HL-60/S4 treated with phorbol 12-myristate 13-acetate at 8.2 ng/mL for 4 days and 3 days (cell line): ENCODE data around the gene COPE.

ENCODE experiments used
- in situ Hi-C: fragments of 300-500 bp; cut with MboI; formaldehyde crosslinking; loops from 2 replicates; pipeline ENCODE4 v1.15.0; 2022; ENCODE audit warnings: low sequenced_read_pairs

The COPE gene

DNA sequence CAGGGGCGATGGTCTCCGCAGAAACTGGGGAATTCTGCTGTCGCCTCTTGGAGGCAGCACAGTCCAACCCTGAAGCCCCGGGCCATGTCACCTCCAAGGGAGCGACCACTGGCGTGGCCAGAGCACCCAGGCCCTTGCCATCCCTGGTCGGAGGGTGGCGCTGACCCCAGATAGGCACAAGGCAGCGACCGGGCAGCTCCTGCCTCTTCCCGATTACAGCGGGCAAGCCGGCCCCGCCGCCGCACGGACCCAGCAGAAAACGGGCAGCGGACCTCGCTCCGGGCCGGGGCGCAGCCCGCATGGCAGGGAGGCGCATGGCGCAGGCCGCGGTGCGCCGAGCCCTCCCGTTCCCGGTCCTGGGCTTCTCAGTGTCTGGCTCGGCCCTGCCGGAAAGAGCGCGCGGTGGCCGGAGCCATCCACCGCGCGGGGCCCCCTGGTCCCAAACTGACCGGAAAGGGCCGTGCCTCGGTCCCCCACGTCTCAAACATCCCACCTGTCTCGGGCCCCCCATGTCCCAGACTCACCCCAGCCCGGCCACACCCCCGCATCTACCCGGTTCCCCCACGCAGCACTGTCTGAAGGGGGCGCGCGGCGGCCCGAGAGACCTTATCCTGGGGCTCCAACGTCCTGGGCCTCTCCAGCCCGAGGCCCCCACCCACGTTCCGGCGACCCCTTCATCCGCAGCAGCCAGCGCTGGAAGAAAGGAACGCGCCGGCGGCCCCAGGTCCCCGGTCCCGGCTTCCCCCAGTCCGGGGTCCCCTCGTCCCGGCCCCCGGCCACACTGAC, 24.0 kb downstream of the COPE start:
- in situ Hi-C loops, result no loop called here

- in situ Hi-C loops, result no loop called here
Measured at GRCh38 chr19:18894254-18895037, 24.7 kb downstream of the COPE start.

DNA sequence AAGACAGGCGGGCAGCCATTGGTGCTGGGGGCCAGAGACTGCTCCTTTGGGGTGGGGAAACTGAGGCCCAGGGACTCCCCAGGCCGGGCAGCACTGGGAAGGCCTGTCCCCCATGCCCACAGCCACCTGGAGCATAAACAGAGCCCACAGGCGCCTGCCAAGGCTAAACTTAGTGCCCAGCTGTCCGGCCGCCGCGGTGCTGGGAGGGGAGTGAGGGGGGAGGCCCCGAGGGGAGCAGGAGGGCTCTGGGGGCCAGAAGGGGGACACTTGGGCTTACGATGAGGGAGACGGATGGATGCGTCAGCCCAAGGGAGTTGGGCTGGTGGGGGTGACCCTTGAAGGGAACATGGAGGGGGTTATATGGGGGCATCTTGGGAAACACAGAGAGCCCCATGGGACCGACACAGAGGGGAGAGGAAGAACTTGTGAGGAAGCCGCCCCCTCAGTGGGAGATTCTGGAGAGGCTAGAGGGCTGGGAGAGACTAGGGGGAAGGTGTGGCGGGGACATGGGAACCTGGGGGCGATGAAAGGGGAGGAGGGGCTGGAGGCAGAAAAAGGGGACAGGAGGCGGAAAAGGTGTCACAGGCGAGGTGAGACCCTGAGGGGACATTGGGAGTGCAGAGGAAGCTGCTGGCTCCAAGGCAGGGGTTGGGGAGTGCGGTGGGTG, 25.5 kb downstream of the COPE start:
- in situ Hi-C loops, result no loop called here

DNA sequence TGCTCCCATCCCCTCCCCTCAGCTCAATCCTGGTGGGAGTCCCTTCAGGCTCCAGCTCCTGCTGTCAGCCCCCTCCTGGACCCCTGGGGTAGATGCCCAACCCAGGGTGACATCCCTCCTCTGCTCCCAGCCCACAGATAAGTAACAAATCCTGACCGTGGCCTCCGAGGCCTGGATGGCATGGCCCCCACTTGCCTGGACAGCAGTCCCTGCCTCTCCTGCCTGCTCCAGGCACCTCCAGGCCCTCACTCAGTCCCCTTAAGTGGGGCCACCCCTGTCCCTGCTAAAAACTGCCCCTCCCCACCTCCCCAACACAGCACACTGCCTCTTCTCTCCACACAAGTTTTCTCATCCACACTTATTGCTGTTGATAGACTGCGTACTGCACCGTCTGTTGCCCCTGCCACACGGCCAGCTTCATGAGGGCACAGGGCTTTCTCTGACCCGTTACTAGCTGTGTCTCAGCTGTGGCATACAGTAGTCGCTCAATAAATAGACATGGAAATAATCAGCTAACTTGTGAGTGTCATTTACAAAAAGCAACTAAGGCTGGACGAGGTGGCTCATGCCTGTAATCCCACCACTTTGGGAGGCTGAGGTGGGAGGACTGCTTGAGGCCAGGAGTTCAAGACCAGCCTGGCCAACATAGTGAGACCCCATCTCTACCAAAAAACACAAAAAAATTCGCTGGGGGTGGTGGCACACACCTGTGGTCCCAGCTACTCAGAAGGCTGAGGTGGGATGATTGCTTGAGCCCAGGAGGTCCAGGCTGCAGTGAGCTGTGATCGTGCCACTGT, 29.0 kb downstream of the COPE start:
- in situ Hi-C loops, result no loop called here

DNA sequence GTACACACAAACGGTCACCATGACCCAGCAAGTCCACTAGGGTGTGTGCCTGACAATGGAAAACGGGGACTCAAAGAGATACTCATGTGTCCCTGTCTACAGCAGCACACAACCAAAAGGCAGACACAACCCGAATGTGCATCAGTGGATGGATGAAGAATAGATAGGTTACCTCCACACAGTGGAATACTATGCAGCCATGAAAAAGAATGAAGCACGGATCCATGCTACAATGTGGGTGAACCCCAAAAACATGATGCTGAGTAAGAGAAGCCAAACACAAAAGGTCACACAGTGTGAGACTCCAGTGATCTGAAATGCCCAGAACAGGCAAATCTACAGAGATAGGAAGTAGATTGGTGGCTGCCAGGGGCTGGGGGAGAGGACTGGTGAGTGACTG, 32.2 kb downstream of the COPE start:
- in situ Hi-C loops, result no loop called here

DNA sequence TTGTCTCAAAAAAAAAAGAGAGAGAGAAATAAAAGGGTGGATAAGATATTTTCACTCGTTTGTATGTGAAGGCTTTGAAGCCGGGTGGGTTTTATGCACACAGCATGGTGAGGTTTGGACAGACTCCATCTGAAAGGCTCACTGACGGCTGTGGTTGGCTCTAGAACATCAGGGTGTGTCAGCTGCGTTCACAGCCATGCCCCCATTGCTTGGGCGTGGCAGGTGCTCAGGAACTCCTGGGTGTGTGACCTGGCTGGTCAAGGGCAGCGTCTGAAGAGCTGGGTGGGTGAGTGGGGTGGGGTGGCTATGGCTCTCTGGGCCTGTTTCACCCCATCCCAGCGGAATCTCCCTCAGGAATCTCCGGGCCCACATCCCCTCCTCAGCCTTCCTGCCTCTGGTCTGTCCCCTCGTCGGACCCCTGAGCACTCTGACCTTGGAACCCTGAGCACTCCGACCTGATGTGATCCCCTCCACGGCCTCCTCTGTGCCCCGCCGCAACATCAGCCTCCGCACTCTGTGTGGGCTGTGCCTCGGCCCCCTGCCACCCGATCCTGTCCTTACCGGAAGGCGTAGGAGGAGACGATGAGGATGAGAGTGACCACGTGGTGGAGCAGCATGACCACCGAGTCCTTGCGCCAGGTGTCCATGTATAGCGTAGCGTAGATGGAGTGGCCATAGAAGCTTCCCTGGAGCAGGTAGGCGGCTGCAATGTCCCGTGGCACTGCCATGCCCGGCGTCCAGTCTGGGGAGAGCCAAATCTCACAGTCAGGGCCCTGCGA, 35.5 kb downstream of the COPE start:
- in situ Hi-C loops, result no loop called here

DNA sequence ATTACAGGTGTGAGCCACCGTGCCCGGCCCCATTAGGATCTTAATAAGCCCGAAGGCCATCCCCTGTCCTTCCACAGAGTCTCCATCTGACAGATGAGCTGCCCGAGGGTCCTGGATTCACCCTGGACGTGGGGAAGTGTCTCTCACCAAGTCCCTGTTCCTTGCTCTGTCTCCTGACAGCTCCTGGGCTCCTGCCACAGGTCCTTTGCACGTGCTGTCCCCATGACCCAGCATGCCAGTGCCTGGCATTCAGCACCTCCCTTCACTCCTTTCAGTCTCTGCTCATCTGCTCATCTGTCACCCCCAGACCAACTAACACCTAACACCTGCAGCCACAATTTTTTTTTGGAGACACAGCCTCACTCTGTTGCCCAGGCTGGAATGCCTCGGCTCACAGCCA, 37.7 kb downstream of the COPE start:
- in situ Hi-C loops, result no loop called here

DNA sequence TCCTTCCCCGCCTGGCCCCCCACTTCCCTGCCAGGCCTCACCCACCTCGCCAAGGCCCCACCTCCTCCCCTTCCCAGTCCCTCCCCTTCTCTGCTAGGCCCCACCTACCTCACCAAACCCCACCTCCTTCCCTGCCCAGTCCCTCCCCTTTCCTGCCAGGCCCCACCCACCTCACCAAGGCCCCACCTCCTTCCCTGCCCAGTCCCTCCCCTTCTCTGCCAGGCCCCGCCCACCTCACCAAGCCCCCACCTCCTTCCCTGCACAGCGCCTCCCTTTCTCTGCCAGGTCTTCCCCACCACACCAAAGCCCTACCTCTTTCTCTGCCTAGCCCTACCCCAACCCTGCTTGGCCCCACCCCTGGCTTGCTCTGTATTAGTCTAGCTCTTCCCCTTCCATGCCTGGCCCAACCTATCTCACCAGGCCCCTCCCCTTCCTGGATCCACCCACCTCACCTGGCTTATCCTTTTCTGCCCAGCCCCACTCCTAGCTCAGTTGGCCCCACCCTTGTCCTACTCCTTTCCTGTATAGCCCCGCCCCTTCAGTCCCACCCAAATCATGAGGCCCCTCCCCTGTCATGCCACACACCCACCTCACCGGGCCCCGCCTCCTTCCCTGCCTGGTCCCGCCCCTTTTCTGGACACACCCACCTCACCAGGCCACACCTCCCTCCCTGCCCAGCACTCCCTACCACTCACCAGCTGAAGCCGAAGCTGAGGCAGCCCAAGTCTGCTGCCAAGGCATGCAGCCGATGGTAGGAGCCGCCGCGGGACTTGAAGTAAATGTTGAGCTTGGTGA, 39.4 kb downstream of the COPE start:
- in situ Hi-C loops, result no loop called here

DNA sequence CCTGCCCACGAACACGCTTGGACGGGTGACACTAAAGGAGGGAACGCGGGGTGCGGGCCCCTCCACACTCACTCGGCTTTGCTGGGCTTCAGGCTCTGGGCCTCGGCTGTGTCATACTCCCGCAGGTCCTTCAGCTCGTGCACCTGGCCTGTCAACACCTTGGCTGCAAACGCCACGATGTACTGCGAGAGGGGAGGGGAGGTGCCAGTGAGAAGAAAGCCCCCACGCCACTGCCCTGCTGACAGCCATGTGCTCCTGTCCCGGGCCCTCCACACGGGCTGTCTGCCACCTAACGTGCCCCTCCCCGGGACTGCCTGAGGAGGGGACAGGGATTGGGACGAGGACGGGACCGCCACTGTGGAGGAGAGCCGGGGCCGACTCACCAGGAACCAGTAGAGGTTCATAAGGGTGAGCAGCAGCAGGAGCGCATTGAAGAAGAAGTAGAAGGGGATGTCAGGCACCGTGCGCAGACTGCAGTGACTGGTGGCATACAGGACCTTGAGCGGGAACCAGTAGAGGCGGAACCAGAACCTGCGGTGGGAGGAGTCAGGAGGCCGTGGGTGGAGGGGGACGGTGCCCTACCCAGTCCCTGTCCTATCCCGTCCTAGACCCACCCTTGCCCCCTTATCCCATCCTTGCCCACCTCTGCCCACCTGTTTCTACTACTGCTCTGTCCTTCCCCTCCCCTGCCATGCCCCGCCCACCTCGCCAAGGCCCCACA, 40.2 kb downstream of the COPE start:
- in situ Hi-C loops, result no loop called here

- in situ Hi-C loops, result no loop called here
Measured at GRCh38 chr19:18878058-18878797, 41.0 kb downstream of the COPE start.

DNA sequence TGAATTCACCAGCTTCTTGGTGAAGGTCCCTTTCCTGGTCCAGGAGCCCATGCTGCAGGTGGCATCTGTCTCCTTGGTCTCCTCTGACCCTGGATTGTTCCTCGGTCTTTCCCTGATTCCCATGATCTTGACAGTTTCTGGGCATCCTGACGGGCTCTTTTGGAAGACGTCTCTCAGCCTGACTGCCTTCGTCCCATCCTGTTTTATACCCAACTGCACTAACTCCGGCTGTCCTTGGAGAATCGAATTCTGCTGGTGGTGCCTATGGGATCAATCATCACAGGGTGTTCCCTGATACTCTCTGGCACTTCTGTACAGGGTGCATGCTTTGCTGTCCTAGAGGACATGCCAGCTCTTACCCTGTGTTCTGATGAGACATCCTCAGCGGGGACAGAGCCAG, 42.3 kb downstream of the COPE start:
- in situ Hi-C loops, result no loop called here

- in situ Hi-C loops, result no loop called here
Measured at GRCh38 chr19:18875726-18876125, 43.5 kb downstream of the COPE start.

DNA sequence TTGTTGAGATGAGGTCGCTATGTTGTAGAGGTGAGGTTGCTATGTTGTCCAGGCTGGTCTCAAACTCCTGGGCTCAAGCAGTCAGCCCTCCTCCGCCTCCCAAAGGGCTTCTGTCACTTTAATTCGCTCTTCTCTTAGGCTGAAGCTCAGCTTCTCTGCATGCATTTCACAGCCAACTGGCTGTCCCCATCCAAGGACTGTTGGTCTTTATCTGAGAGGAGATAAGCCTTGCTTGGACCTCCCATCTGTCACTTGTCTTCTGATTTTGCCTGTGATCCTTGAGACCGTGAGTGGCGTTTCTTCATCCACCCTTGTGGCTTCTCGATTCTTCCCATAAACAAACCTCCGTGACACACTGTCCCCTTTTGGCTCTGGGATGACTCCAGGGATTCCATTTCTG, 47.6 kb downstream of the COPE start:
- in situ Hi-C loops, result no loop called here

DNA sequence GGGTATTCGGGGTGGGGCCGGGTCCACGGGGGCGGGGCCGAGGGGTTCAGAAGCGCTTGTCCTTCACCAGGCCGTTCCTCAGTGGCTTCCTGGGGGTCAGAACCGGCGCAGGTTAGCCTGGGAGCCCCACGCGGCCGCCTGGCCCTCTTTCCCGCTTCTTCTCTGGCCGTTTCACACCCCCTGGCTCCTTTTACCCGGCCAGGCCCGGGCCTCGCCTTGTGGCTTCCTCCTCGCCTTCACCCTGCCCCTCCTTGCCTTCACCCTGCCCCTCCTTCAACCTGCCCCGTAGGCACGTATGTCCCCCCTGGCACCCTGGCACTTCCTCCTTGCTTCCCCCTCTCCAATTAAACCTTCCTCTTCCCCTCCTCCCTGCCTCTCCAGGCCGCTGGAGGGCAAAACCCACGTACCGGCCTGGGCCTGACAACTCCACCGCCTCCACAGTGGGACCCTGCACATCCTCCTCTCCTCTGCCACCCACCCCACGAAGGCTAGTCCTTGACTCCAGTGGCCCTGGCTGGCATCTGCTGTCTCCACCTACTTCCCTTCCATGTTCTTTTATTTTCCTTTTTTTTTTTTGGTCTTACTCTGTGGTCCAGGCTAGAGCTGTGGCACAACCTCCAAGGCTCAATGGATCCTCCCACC, 48.5 kb downstream of the COPE start:
- in situ Hi-C loops, result no loop called here

DNA sequence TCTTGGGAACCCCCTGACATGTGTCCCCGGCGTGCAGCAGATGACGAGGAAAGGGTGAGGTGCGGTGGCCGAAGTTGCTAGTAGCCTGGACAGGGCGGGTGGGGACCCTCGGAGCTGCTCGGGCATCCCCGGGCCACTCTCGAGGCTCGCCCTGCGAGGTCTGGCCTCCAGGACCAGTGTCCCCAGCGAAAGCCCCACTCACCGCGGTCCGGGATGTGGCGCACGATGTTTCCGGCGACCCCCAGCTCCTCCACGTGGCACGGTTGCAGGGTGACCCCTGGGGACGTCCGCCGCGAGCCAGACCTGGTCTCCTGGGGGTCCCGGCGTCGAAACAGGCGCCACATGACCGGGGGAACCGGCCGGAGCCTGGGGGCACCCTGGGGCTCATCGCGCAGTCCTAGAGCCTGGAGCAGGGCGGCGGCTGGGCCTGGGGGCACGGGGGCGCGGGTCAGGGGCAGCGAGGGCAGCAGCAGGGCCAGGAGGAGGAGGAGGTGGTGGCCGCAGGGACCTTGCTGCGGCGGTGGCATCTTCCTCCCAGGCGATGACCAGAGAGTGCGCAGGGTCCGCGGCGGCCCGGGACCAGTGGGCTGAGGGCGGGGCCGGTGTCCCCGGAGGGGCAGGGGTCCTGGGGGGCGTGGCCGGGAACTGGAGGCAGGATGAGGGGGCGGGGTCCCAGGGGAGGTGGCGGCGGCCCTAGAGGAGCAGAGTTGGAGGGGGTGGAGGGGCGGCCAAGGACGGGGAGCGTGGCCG, 49.2 kb downstream of the COPE start:
- in situ Hi-C loops, result no loop called here

DNA sequence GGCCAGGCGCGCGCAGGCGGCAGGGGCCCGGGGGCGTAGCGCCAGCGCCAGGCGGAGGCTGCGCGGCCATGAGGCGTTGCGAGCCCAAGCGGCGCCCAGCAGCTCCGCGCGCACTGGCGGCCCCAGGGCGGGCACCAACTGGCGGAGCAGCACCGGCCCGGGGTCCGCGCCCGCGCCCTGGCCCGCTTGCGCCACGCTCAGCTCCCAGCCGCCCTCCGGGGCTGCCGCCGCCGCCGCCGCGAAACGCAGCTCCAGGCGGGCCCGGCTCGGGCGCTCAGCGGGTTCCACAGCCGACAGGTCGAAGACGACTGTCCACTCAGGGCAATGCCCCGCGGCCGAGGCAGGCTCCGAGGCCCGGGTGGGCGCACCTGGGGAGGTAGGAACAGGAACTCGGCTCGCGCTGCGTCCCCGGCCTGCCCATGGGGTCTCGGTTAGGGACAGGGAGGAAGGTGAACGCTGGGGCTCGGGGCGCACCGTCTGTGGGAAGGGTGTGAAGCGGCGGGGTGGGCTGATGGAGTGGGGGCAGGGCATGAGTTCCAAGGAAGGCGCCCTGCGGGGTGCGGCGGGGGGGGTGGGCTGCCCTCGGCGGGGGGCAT, 50.1 kb downstream of the COPE start:
- in situ Hi-C loops, result no loop called here
